ENCODE data around the gene VAMP1. TPM values are rescaled to one million over a fixed set of nuclear protein-coding genes. Genes with fewer than 3 reads are reported as not detected.

The VAMP1 gene
- total and polyA plus RNA-seq, 9 of the 15 experiments (the other 6 are each of a cell fraction or from before 2014, with no cell fraction given): 0.76 to 13.2 (median 4.2) TPM

DNA sequence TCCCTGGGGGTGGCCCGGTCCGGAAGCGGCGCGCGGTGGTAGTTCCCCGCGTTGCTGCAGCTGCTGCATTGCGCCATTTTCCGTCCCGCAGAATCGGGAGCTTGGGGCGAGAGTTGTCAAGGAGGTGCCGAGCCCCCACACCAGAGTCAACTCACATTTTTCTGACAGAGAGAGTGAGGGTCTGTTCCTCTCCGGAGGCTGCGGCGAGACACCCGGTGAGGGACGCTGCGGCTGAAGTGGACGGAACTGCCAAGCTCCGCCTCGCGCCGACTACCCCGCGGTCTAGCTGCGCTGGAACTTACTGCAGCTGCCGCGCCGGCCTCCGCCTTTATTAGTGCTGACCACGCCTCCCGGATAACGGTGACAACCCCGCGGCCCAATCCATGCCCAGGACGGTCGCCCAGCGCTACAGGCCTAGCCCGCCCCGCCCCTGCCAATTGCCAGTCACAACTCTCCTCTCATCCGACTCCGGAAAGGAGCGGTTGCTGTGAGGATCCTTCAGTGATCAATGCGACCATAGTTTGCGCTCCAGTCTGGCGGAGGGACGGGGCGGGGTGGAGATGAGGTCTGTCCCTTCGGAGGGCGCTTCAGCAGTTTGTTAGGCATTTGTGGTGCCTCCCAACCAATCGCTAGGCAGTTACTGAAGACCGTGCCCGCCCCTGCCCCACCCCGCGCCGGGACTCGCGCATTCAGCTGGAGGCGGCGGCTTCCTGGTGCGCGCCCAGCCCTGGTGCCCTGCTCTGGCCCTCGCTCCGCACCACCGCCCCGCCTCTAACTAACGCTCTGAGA lies at the start of gene VAMP1 (continued):
- TF ChIP-seq CHD2 (IDR thresholded peaks at IDR 0.05; ENCODE audit: low read depth, low read length) (peak; percentile 52; the same call in 1 of the 2 replicates), TEAD1 (CRISPR knock-in tag; IDR thresholded peaks at IDR 0.05) (0 out of 4 replicates have a peak, but pooled peaks of 1 of the 2 experiments have one; percentile 50), TCF3 (CRISPR knock-in tag; IDR thresholded peaks at IDR 0.05) (no peak), CEBPB (tag; IDR thresholded peaks at IDR 0.05) (peak; percentile 86), SNIP1 (IDR thresholded peaks at IDR 0.05; ENCODE audit: low read depth) (no peak), BRF1 (IDR thresholded peaks at IDR 0.05; ENCODE audit: borderline replicate concordance, extremely low read depth, insufficient read length) (no peak), MECOM (CRISPR knock-in tag; IDR thresholded peaks at IDR 0.05) (no peak), GTF2B (IDR thresholded peaks at IDR 0.05; ENCODE audit: extremely low read depth, insufficient read length) (peak; percentile 45), CCAR2 (IDR thresholded peaks at IDR 0.05; ENCODE audit: low read depth, low read length) (no peak), C11orf30 (IDR thresholded peaks at IDR 0.05; ENCODE audit: low read depth) (peak; percentile 63), KAT7 (CRISPR knock-in tag; IDR thresholded peaks at IDR 0.05; ENCODE audit: borderline replicate concordance) (no peak), HNRNPLL (IDR thresholded peaks at IDR 0.05; ENCODE audit: low read depth, low read length, poor library complexity, severe bottlenecking) (peak; percentile 69), EWSR1 (IDR thresholded peaks at IDR 0.05; ENCODE audit: borderline replicate concordance, low read depth, partially characterized antibody) (no peak), KDM4B (IDR thresholded peaks at IDR 0.05; ENCODE audit: borderline replicate concordance in 2 of 2, low read depth in 1 of 2) (no peak), GABPB1 (CRISPR knock-in tag; IDR thresholded peaks at IDR 0.05) (peak; percentile 42; the same call in 1 of the 2 replicates), SNAPC5 (CRISPR knock-in tag; IDR thresholded peaks at IDR 0.05) (no peak), SUPT5H (IDR thresholded peaks at IDR 0.05) (peak; percentile 95), HMGN3 (IDR thresholded peaks at IDR 0.05; ENCODE audit: borderline replicate concordance, extremely low read depth, insufficient read length, low read depth, low read length) (peak; percentile 68), ZNF583 (CRISPR knock-in tag; IDR thresholded peaks at IDR 0.05) (no peak), U2AF1 (optimal IDR thresholded peaks at IDR 0.05; ENCODE audit: low read depth, low read length) (no peak), ZNF696 (CRISPR knock-in tag; conservative IDR thresholded peaks at IDR 0.05) (no peak), CBX1 (IDR thresholded peaks at IDR 0.05; ENCODE audit: low read depth) (peak; percentile 19; the same call in 1 of the 2 replicates), PHTF2 (CRISPR knock-in tag; IDR thresholded peaks at IDR 0.05) (no peak)
- TF ChIP-seq, protein P1, sequence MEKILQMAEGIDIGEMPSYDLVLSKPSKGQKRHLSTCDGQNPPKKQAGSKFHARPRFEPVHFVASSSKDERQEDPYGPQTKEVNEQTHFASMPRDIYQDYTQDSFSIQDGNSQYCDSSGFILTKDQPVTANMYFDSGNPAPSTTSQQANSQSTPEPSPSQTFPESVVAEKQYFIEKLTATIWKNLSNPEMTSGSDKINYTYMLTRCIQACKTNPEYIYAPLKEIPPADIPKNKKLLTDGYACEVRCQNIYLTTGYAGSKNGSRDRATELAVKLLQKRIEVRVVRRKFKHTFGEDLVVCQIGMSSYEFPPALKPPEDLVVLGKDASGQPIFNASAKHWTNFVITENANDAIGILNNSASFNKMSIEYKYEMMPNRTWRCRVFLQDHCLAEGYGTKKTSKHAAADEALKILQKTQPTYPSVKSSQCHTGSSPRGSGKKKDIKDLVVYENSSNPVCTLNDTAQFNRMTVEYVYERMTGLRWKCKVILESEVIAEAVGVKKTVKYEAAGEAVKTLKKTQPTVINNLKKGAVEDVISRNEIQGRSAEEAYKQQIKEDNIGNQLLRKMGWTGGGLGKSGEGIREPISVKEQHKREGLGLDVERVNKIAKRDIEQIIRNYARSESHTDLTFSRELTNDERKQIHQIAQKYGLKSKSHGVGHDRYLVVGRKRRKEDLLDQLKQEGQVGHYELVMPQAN (IDR thresholded peaks at IDR 0.05; ENCODE audit: borderline replicate concordance): peak; percentile 40; the same call in 1 of the 2 replicates
- TF ChIP-seq, protein P2, sequence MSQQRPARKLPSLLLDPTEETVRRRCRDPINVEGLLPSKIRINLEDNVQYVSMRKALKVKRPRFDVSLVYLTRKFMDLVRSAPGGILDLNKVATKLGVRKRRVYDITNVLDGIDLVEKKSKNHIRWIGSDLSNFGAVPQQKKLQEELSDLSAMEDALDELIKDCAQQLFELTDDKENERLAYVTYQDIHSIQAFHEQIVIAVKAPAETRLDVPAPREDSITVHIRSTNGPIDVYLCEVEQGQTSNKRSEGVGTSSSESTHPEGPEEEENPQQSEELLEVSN (IDR thresholded peaks at IDR 0.05; ENCODE audit: borderline replicate concordance in 1 of 2, extremely low read depth in 1 of 2, insufficient read depth in 1 of 2, insufficient read length in 1 of 2, low read depth in 1 of 2, low read length in 1 of 2, poor library complexity in 1 of 2, severe bottlenecking in 1 of 2): peak; percentile 26 to 42
